Measurements from ENCODE around the gene CHRD. TPM values are rescaled to one million over a fixed set of nuclear protein-coding genes. Genes with fewer than 3 reads are reported as not detected.

The CHRD gene
- total RNA-seq, 1 experiment from 2014 or later = 2.7 TPM

DNA sequence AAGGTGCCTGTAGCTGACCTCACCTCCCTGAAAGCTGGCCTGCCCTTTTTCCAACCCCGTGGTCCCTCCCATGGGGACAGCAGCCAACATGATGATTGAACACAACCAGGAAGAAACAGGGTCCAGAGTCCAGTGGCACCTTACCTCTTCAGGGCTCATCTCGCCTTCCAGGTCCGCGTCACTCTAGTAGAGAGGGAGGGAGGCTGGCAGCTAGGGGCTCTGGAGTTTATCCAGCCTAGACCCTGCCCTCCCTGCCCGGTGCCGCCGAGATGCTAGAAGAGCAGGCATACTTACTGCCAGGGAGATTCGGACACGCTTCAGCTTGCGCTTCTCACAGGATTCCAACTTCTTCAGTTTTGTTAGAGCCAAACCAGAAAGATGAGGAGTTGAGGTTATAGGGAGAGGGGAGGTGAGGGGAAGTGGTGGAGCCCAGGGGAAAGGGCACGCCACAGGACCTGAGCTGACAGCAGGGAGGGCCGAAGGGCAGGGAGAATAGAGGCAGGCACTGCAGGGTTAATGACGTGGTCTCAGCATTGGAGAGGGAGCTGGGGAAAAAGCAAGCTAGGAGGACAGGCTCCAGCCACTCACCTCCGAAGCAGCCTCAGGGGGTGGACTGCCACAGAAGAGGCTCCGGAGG is 27.6 kb upstream of the CHRD start:
- Mint-ChIP-seq H3K36me3 (peaks cover 14% of the 10 kb centered on the region), H3K4me3 (no peak overlapping the region), H3K27ac (peak overlapping the region; percentile 23), H3K9me3 (no peaks in the 10 kb centered on the region), H3K27me3 (ENCODE audit: low read depth) (no peaks in the 10 kb centered on the region), H3K4me1 (peaks cover 11% of the 10 kb centered on the region)
- DNase-seq (ENCODE audit: low spot score) (no peak), ATAC-seq (no peak)
- CTCF ChIA-PET = interaction anchor here (0.5 to 2.3 kb wide), 6 partner anchors 11 to 115 kb away, joined by 3 to 9 read pairs (median 4); partner anchors contain the start of genes FAM131A and THPO
- POLR2A ChIA-PET = interaction anchor here (1.2 kb wide), 1 partner anchor 10 kb away, joined by 9 read pairs; no protein-coding TSS in a partner anchor
- TF ChIP-seq EMX1 (CRISPR knock-in tag; IDR thresholded peaks at IDR 0.05) (no peak), HMGA2 (CRISPR knock-in tag; IDR thresholded peaks at IDR 0.05) (no peak), ZBTB21 (CRISPR knock-in tag; IDR thresholded peaks at IDR 0.05; ENCODE audit: borderline replicate concordance) (no peak), NR2C2 (CRISPR knock-in tag; IDR thresholded peaks at IDR 0.05) (no peak), IRF2 (CRISPR knock-in tag; IDR thresholded peaks at IDR 0.05; ENCODE audit: borderline replicate concordance, low read depth) (no peak), GABPB1 (CRISPR knock-in tag; IDR thresholded peaks at IDR 0.05) (no peak), GTF2I (CRISPR knock-in tag; conservative IDR thresholded peaks at IDR 0.05) (no peak), SP1 (CRISPR knock-in tag; conservative IDR thresholded peaks at IDR 0.05) (no peak), NFYB (CRISPR knock-in tag; conservative IDR thresholded peaks at IDR 0.05; ENCODE audit: low read depth) (no peak), FOXK1 (CRISPR knock-in tag; IDR thresholded peaks at IDR 0.05) (no peak), CREB1 (CRISPR knock-in tag; IDR thresholded peaks at IDR 0.05) (no peak), MXD4 (CRISPR knock-in tag; IDR thresholded peaks at IDR 0.05; ENCODE audit: borderline replicate concordance) (no peak), ZNF138 (CRISPR knock-in tag; conservative IDR thresholded peaks at IDR 0.05) (no peak)
- TF ChIP-seq, protein P1, sequence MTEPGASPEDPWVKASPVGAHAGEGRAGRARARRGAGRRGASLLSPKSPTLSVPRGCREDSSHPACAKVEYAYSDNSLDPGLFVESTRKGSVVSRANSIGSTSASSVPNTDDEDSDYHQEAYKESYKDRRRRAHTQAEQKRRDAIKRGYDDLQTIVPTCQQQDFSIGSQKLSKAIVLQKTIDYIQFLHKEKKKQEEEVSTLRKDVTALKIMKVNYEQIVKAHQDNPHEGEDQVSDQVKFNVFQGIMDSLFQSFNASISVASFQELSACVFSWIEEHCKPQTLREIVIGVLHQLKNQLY (CRISPR knock-in tag; IDR thresholded peaks at IDR 0.05) = no peak
- TF ChIP-seq, protein P2, sequence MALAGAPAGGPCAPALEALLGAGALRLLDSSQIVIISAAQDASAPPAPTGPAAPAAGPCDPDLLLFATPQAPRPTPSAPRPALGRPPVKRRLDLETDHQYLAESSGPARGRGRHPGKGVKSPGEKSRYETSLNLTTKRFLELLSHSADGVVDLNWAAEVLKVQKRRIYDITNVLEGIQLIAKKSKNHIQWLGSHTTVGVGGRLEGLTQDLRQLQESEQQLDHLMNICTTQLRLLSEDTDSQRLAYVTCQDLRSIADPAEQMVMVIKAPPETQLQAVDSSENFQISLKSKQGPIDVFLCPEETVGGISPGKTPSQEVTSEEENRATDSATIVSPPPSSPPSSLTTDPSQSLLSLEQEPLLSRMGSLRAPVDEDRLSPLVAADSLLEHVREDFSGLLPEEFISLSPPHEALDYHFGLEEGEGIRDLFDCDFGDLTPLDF (CRISPR knock-in tag; IDR thresholded peaks at IDR 0.05) = no peak
- TF ChIP-seq, protein P3, sequence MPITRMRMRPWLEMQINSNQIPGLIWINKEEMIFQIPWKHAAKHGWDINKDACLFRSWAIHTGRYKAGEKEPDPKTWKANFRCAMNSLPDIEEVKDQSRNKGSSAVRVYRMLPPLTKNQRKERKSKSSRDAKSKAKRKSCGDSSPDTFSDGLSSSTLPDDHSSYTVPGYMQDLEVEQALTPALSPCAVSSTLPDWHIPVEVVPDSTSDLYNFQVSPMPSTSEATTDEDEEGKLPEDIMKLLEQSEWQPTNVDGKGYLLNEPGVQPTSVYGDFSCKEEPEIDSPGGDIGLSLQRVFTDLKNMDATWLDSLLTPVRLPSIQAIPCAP (CRISPR knock-in tag; IDR thresholded peaks at IDR 0.05) = no peak
- TF ChIP-seq, protein P4, sequence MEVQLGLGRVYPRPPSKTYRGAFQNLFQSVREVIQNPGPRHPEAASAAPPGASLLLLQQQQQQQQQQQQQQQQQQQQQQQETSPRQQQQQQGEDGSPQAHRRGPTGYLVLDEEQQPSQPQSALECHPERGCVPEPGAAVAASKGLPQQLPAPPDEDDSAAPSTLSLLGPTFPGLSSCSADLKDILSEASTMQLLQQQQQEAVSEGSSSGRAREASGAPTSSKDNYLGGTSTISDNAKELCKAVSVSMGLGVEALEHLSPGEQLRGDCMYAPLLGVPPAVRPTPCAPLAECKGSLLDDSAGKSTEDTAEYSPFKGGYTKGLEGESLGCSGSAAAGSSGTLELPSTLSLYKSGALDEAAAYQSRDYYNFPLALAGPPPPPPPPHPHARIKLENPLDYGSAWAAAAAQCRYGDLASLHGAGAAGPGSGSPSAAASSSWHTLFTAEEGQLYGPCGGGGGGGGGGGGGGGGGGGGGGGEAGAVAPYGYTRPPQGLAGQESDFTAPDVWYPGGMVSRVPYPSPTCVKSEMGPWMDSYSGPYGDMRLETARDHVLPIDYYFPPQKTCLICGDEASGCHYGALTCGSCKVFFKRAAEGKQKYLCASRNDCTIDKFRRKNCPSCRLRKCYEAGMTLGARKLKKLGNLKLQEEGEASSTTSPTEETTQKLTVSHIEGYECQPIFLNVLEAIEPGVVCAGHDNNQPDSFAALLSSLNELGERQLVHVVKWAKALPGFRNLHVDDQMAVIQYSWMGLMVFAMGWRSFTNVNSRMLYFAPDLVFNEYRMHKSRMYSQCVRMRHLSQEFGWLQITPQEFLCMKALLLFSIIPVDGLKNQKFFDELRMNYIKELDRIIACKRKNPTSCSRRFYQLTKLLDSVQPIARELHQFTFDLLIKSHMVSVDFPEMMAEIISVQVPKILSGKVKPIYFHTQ (CRISPR knock-in tag; IDR thresholded peaks at IDR 0.05) = no peak
- TF ChIP-seq, protein P5, sequence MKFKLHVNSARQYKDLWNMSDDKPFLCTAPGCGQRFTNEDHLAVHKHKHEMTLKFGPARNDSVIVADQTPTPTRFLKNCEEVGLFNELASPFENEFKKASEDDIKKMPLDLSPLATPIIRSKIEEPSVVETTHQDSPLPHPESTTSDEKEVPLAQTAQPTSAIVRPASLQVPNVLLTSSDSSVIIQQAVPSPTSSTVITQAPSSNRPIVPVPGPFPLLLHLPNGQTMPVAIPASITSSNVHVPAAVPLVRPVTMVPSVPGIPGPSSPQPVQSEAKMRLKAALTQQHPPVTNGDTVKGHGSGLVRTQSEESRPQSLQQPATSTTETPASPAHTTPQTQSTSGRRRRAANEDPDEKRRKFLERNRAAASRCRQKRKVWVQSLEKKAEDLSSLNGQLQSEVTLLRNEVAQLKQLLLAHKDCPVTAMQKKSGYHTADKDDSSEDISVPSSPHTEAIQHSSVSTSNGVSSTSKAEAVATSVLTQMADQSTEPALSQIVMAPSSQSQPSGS (CRISPR knock-in tag; IDR thresholded peaks at IDR 0.05; ENCODE audit: borderline replicate concordance, low read depth) = no peak
